ENCODE measurements around the gene COL4A2.

GRCh38 chr13:110529522-110530311, 222.6 kb downstream of the COL4A2 start:
- TF ChIP-seq POLR2AphosphoS5 (IDR thresholded peaks at IDR 0.05; ENCODE audit: low read depth, low read length) (no peak), POLR2A (IDR thresholded peaks at IDR 0.05; ENCODE audit: low read depth, low read length) (no peak)
